Vagina (tissue), 2 donors: Measurements from ENCODE around the gene AMER2. TPM values are rescaled to one million over a fixed set of nuclear protein-coding genes. Genes with fewer than 3 reads are reported as not detected.

Experiments used
- DNase-seq, 2 donors: peaks; one replicate each; pipeline ENCODE4 v3.0.0-alpha.2; 2017; ENCODE audit errors: extremely low spot score in 2 of 2
- H3K27ac ChIP-seq: fragments of 200-600 bp; sonication (generic); one replicate; pipeline ENCODE4 v1.5.1; 2019
- H3K27me3 ChIP-seq: fragments of 200-600 bp; sonication (generic); one replicate; pipeline ENCODE4 v1.5.1; 2019
- H3K36me3 ChIP-seq, 2 donors: fragments of 200-600 bp; sonication (generic); one replicate each; pipeline ENCODE4 v1.5.1; 2017 to 2019
- H3K4me1 ChIP-seq: fragments of 200-600 bp; sonication (generic); one replicate; pipeline ENCODE4 v1.5.1; 2019
- H3K4me3 ChIP-seq, 2 donors: fragments of 200-600 bp; sonication (generic); 1 replicate in 1 of 2; 2 replicates in 1 of 2; pipeline ENCODE4 v1.5.1; 2016 to 2019
- H3K9me3 ChIP-seq: fragments of 200-600 bp; sonication (generic); one replicate; pipeline ENCODE4 v1.5.1; 2019
- CTCF ChIP-seq, 3 experiments: fragments of 450-650 bp in 2 of 3; fragments of 200-600 bp in 1 of 3; sonication (generic) in 1 of 3; IDR thresholded peaks; one replicate each; pipeline ENCODE4 v1.5.1; 2017 to 2019; ENCODE audit warnings: antibody characterized with exemption in 3 of 3, mild to moderate bottlenecking in 2 of 3, moderate library complexity in 2 of 3
- POLR2A ChIP-seq, 2 donors: fragments of 450-650 bp; IDR thresholded peaks; one replicate each; pipeline ENCODE4 v1.6.1; 2017; ENCODE audit warnings: antibody characterized with exemption in 2 of 2, mild to moderate bottlenecking in 2 of 2, moderate library complexity in 2 of 2
- POLR2AphosphoS5 ChIP-seq, 2 donors: sonication (generic); formaldehyde crosslinking; IDR thresholded peaks; one replicate each; pipeline ENCODE4 v1.9.0; 2017; ENCODE audit warnings: antibody characterized with exemption in 2 of 2, mild to moderate bottlenecking in 2 of 2, low read depth in 1 of 2; ENCODE audit not compliant: insufficient read depth in 1 of 2
- intact Hi-C: fragments of 100-400 bp; cut with DNase I; formaldehyde crosslinking; loops from one replicate; pipeline ENCODE4 v1.15.1; 2023
- total RNA-seq: library from RNA; depleted of rRNA; stranded (reverse); fragments of >200 nt; gene quantifications from one replicate; pipeline ENCODE4 v1.2.3, GENCODE V29; 2016

AMER2 gene
- total RNA-seq, 1 donor from 2014 or later: not detected

GRCh38 chr13:25130944-25131343 lies 41.1 kb downstream of the AMER2 start:
- no peak overlapping the region for H3K27ac ChIP-seq
- no peak for DNase-seq
- H3K4me3 ChIP-seq: no peak overlapping the region
- TF ChIP-seq POLR2A (IDR thresholded peaks at IDR 0.05): no peak
- no peak for TF ChIP-seq CTCF (IDR thresholded peaks at IDR 0.05)
- no peaks in the 10 kb centered on the region for H3K4me1 ChIP-seq
- intact Hi-C loops: no loop called here
- no peaks in the 10 kb centered on the region for H3K9me3 ChIP-seq
- no peaks in the 10 kb centered on the region for H3K36me3 ChIP-seq
- no peaks in the 10 kb centered on the region for H3K27me3 ChIP-seq

- no peak overlapping the region for H3K27ac ChIP-seq
- TF ChIP-seq POLR2AphosphoS5 (IDR thresholded peaks at IDR 0.05; ENCODE audit: insufficient read depth in 1 of 2, low read depth in 1 of 2): no peak
- intact Hi-C loops: no loop called here
- no peak overlapping the region for H3K4me3 ChIP-seq
- no peaks in the 10 kb centered on the region for H3K4me1 ChIP-seq
- no peaks in the 10 kb centered on the region for H3K27me3 ChIP-seq
- no peaks in the 10 kb centered on the region for H3K9me3 ChIP-seq
- no peaks in the 10 kb centered on the region for H3K36me3 ChIP-seq
- no peak for DNase-seq
Measured at GRCh38 chr13:25118378-25118905, 53.6 kb downstream of the AMER2 start.

GRCh38 chr13:25117312-25117711 lies 54.8 kb downstream of the AMER2 start:
- intact Hi-C loops: no loop called here
- H3K27me3 ChIP-seq: no peaks in the 10 kb centered on the region
- H3K4me3 ChIP-seq: no peak overlapping the region
- no peak overlapping the region for H3K27ac ChIP-seq
- H3K9me3 ChIP-seq: no peaks in the 10 kb centered on the region
- H3K4me1 ChIP-seq: no peaks in the 10 kb centered on the region
- no peaks in the 10 kb centered on the region for H3K36me3 ChIP-seq
- no peak for TF ChIP-seq CTCF (IDR thresholded peaks at IDR 0.05)
- no peak for TF ChIP-seq POLR2AphosphoS5 (IDR thresholded peaks at IDR 0.05; ENCODE audit: insufficient read depth in 1 of 2, low read depth in 1 of 2)
- no peak for TF ChIP-seq POLR2A (IDR thresholded peaks at IDR 0.05)
- no peak for DNase-seq

GRCh38 chr13:25116044-25116443 lies 56.0 kb downstream of the AMER2 start:
- H3K27me3 ChIP-seq: no peaks in the 10 kb centered on the region
- H3K36me3 ChIP-seq: no peaks in the 10 kb centered on the region
- intact Hi-C loops: no loop called here
- DNase-seq: no peak
- TF ChIP-seq POLR2A (IDR thresholded peaks at IDR 0.05) (no peak), POLR2AphosphoS5 (IDR thresholded peaks at IDR 0.05; ENCODE audit: insufficient read depth in 1 of 2, low read depth in 1 of 2) (no peak), CTCF (IDR thresholded peaks at IDR 0.05) (no peak)
- H3K4me1 ChIP-seq: no peaks in the 10 kb centered on the region
- H3K9me3 ChIP-seq: no peaks in the 10 kb centered on the region
- H3K27ac ChIP-seq: no peak overlapping the region
- H3K4me3 ChIP-seq: no peak overlapping the region

GRCh38 chr13:25114220-25114619 lies 57.9 kb downstream of the AMER2 start:
- Histone ChIP-seq H3K27me3 (no peaks in the 10 kb centered on the region), H3K9me3 (no peaks in the 10 kb centered on the region), H3K27ac (no peak overlapping the region), H3K4me1 (no peaks in the 10 kb centered on the region), H3K36me3 (no peaks in the 10 kb centered on the region), H3K4me3 (no peak overlapping the region)
- no peak for DNase-seq
- no peak for TF ChIP-seq POLR2AphosphoS5 (IDR thresholded peaks at IDR 0.05; ENCODE audit: insufficient read depth in 1 of 2, low read depth in 1 of 2)
- no peak for TF ChIP-seq POLR2A (IDR thresholded peaks at IDR 0.05)
- peak; percentile 15 to 41 (median 37) for TF ChIP-seq CTCF (IDR thresholded peaks at IDR 0.05)
- intact Hi-C loops: no loop called here
